Fibroblast of skin of abdomen (primary cell): ENCODE results near the gene C11orf86. TPM values are rescaled to one million over a fixed set of nuclear protein-coding genes. Genes with fewer than 3 reads are reported as not detected.
"Not testable (repeated sequence)": the region's sequence is repeated elsewhere in the genome, so short reads cannot be mapped to it uniquely, and the experiment has no call there.

Source experiments
- DNase-seq: peaks from one replicate; pipeline ENCODE4 v3.0.0-alpha.2; 2013
- polyA plus RNA-seq, 2 experiments: library from polyadenylated mRNA; unstranded; fragments of 120-200 nt; gene quantifications; one replicate each; pipeline ENCODE4 v1.2.1, GENCODE V29; 2013; ENCODE audit not compliant: insufficient read length in 2 of 2

The C11orf86 gene
- 0.22 TPM for polyA plus RNA-seq (2013, experiment 1 of 2; ENCODE audit: insufficient read length)
- polyA plus RNA-seq (2013, experiment 2 of 2; ENCODE audit: insufficient read length) = 0.25 TPM

- DNase-seq = peak; percentile 25
Measured at GRCh38 chr11:66974724-66975404, at the start of gene C11orf86. C11orf86 (plus strand) TSS chr11:66975304; CDS start chr11:66975363, 59 bp downstream.

- no peak for DNase-seq
Measured at GRCh38 chr11:66929753-66930152, 45.4 kb upstream of the C11orf86 start.

DNA sequence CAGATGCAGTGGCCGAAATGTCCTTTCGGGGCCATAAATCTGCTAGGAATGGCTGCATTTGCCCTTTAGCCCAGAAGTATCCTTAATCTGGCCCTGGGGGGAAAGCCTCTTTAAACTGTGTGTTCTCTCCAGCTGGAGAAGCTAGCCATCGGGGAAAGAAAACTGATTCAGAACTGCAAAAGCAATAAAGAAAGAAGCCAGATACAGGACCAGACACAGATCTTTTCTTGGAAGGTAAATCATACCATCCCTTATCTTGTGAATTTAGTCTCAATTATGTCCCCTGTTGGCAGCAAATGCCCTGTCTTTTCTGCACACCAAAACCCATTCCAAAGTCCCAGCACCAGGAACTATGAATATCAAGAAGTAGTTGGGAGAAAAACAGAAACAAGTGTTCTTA lies 42.6 kb upstream of the C11orf86 start:
- DNase-seq = no peak

DNA sequence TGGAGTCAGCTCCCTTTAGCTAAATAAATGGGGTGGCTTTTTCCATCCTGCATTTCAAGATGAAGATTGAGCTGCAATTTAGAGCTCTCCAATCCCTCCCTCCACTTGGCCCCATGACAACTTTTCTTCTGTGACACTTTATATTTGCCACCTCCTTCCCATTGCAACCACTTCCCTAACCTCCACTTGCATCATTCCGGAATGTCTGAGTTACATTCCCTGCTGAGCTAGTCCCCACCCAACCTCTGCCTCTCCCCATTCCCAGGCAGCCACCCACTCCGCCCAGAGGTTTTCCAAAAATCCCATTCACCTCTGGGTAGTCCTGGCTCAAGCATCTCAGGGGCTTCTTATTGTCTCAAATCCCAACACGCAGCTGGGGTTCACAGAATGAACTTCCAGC lies 41.6 kb upstream of the C11orf86 start:
- peak; percentile 44 for DNase-seq

DNA sequence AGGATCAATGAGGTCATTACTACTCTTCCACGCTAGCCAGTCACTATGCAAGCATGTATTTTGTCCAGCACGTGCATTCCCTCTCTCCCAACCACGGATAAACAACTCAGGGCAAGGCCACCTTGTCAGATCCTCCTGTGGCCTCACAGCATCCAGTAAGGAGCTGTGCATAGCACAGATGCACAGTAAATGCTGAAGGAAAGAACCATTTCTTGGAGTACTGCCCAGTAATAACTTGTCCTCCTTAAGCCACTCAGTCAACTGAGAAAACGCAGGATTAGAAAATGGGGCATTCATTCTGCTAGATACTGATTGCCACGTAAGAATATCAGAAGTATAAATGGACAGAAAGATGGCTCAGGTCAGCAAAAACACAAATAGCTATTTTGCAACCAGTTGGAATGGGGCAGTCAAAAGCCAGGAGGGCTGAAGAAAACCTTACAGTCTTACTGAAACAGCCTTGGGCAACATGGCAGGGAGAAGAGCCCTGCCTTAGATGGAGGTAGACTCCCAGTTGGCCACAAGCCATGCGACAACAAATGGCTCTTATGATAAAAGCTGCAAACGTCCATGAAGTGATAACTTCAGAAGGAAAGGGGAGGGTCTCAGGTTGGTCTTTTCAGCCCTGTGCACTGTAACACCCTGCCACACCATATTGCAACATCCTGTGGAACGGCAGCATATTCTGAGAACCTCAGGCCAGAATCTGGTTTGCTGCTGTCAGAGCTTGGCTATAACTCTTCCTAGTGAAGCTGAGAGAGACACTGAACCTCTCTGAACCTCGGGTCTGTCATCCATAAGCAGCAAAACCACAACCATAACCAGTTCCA lies 39.9 kb upstream of the C11orf86 start:
- DNase-seq = peak; percentile 79

- peak; percentile 80 for DNase-seq
Measured at GRCh38 chr11:66936311-66936711, 38.8 kb upstream of the C11orf86 start.

DNA sequence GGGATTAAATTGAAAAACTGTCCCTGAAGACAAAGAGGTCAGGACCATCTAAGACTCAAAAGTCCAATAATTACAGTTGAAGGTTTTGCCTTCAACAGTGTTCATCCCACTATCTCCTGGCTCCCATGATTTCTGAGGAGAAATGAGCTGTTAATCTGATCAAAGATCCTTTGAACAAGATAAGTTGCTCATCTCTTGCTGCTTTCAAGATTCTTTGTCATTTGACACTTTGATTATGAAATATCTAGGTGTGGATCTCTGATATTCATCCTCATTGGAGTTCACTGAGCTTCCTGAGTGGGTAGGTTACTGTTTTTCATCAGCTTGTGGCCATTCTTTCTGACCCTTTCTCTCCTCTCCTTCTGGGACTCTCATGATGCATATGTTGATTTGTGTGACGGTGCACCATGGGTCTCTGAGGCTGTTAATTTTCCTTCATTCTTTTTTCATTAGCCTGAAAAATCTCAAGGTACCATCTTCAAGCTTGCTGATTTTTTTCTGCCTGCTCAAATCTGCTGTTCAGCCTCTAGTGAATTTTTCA lies 37.8 kb upstream of the C11orf86 start:
- DNase-seq = no peak

DNA sequence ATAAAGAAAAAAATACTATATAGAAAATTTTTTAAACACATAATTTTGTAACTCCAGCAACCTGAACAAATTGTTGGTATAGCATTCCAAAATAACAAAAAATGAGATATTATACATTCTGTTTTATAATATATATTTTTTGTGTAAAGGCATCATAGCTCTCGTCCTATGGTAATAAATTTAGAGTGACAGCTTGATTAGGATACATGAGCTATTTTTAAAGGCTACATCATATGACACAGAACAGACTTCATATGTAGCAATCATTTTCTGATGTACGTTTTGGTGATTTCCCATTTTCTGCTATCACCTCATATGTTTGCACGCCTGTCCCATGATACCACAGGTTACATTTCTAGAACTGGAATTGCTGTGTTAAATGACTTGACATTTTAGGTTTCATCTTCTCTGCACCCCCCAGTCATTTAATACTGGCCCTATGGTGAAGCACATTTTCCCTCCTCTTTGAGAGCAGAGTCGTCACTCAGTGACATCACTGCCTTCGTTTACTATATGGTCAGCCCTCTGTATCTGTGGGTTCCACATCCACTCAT lies 36.4 kb upstream of the C11orf86 start:
- no peak for DNase-seq

GRCh38 chr11:66950112-66950535 lies 25.0 kb upstream of the C11orf86 start:
- DNase-seq = peak; percentile 65

GRCh38 chr11:66951135-66951534 lies 24.0 kb upstream of the C11orf86 start:
- DNase-seq = no peak

- peak; percentile 35 for DNase-seq
Measured at GRCh38 chr11:66951927-66952337, 23.2 kb upstream of the C11orf86 start.

- no peak for DNase-seq
Measured at GRCh38 chr11:66953081-66953833, 21.8 kb upstream of the C11orf86 start.

GRCh38 chr11:66956689-66957290 lies 18.3 kb upstream of the C11orf86 start:
- peak; percentile 39 for DNase-seq

GRCh38 chr11:66957971-66958231 lies 17.2 kb upstream of the C11orf86 start:
- no peak for DNase-seq

- peak; percentile 100 for DNase-seq
Measured at GRCh38 chr11:66958232-66958955, 16.7 kb upstream of the C11orf86 start, which contains the start of gene PC. PC (minus strand) TSS chr11:66958383; CDS start chr11:66872159, 86,224 bp downstream.

DNA sequence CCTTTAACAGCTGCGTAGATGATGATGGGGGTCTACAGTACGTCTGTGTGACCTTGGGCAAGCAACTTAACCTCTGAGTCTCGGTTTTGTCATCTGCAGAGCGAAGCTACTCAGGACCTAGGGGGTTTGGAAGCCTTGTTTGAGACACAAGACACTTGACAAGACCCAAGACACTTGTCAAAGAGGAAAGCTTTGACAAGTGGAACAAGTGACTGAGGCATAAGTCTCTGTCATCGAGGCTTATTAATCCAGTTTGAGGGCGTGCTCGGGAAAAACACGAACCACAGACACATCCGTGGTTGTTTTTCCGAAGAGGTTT lies 16.2 kb upstream of the C11orf86 start:
- no peak for DNase-seq

DNA sequence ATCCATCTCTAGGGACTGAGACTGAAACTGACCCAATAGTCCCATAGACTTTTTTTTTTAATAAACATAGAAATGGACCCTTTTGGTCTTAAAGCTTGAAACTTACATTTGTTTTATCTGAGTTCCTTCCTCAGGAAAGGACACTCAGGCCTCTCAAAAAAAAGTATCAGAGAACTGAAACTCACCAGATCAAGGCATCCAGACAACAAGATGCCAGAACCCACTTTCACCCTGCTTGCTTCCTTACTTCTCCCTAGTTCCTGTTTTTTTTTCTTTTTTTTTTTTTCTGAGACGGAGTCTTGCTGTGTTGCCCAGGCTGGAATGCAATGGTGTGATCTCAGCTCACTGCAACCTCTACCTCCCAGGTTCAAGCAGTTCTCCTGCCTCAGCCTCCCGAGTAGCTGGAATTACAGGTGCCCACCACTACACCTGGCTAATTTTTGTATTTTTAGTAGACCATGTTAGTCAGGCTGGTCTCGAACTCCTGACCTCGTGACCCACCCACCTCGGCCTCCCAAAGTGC lies 13.4 kb upstream of the C11orf86 start:
- not testable (repeated sequence) for DNase-seq

GRCh38 chr11:66962247-66962646 lies 12.9 kb upstream of the C11orf86 start:
- DNase-seq = no peak

DNA sequence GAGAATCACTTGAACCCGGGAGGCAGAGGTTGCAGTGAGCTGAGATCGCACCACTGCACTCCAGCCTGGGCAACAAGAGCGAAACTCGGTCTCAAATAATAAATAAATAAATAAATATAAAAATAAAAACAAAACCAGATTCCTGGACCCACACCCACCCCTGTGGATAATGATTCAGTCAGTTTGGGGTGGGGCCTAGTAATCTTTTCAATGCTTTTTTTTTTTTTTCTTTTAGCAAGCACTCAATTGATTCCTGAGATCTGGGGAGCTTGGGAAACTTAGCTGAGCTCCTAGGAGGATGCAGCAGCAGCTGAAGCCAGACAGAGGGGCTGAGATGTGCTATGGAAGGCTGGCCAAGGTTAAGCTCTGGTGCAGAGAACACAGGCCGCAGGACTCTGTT lies 12.3 kb upstream of the C11orf86 start:
- DNase-seq = no peak

GRCh38 chr11:66964495-66964894 lies 10.6 kb upstream of the C11orf86 start:
- no peak for DNase-seq

GRCh38 chr11:66966351-66966750 lies 8.8 kb upstream of the C11orf86 start:
- no peak for DNase-seq
